Astrocyte (in vitro differentiated cells and primary cell): ENCODE results near the gene CSTF2T. TPM values are rescaled to one million over a fixed set of nuclear protein-coding genes. Genes with fewer than 3 reads are reported as not detected.
A peak's percentile ranks its signal among the peaks of the same experiment; 100 is the strongest.

Source experiments
- DNase-seq: peaks from one replicate; pipeline ENCODE4 v3.0.0-alpha.2; 2010; ENCODE audit warnings: low read depth
- FAIRE-seq: peaks from 2 replicates; lab custom pipeline; 2011; peaks lifted over from hg19 to GRCh38; lab: Jason Lieb, UNC
- H2AFZ ChIP-seq: 2 replicates; pipeline ENCODE4 v1.6.0; 2012; ENCODE audit warnings: low read depth, low read length, inconsistent platforms
- H3K27ac ChIP-seq: 2 replicates; pipeline ENCODE4 v1.5.1; 2011; ENCODE audit warnings: low read depth, low read length, inconsistent platforms
- H3K27me3 ChIP-seq: 2 replicates; pipeline ENCODE4 v1.6.0; 2011; ENCODE audit warnings: low read length, inconsistent platforms; ENCODE audit not compliant: insufficient read depth
- H3K36me3 ChIP-seq: 2 replicates; pipeline ENCODE4 v1.5.1; 2011; ENCODE audit warnings: low read length, inconsistent platforms; ENCODE audit not compliant: insufficient read depth
- H3K4me1 ChIP-seq: 2 replicates; pipeline ENCODE4 v1.5.1; 2011; ENCODE audit warnings: low read length, inconsistent platforms; ENCODE audit not compliant: insufficient read depth
- H3K4me2 ChIP-seq: 2 replicates; pipeline ENCODE4 v1.6.0; 2012; ENCODE audit warnings: low read length, inconsistent platforms
- H3K4me3 ChIP-seq: 2 replicates; pipeline ENCODE4 v1.5.1; 2011; ENCODE audit warnings: low read depth, mild to moderate bottlenecking, low read length, inconsistent platforms; ENCODE audit not compliant: insufficient read depth
- H3K79me2 ChIP-seq: 2 replicates; pipeline ENCODE4 v1.6.0; 2012; ENCODE audit warnings: mild to moderate bottlenecking, low read length, inconsistent platforms; ENCODE audit not compliant: insufficient read depth
- H3K9ac ChIP-seq: 2 replicates; pipeline ENCODE4 v1.6.0; 2012; ENCODE audit warnings: mild to moderate bottlenecking, low read length, inconsistent platforms
- H3K9me3 ChIP-seq: 2 replicates; pipeline ENCODE4 v1.5.1; 2012; ENCODE audit warnings: low read depth, mild to moderate bottlenecking, low read length, inconsistent platforms; ENCODE audit not compliant: insufficient read depth
- H4K20me1 ChIP-seq: 2 replicates; pipeline ENCODE4 v1.6.0; 2012; ENCODE audit warnings: low read length, inconsistent platforms; ENCODE audit not compliant: insufficient read depth
- H3K27ac Mint-ChIP-seq: one replicate; pipeline ENCODE4 v1.8.0; 2021; ENCODE audit warnings: mild to moderate bottlenecking, mixed read lengths; ENCODE audit not compliant: unreplicated experiment
- H3K27me3 Mint-ChIP-seq: one replicate; pipeline ENCODE4 v1.8.0; 2021; ENCODE audit warnings: low read depth, mixed read lengths; ENCODE audit not compliant: unreplicated experiment
- H3K36me3 Mint-ChIP-seq: one replicate; pipeline ENCODE4 v1.8.0; 2021; ENCODE audit warnings: low read depth, mixed read lengths; ENCODE audit not compliant: unreplicated experiment
- H3K4me1 Mint-ChIP-seq: one replicate; pipeline ENCODE4 v1.8.0; 2021; ENCODE audit warnings: low read depth, mixed read lengths; ENCODE audit not compliant: unreplicated experiment
- H3K4me3 Mint-ChIP-seq: one replicate; pipeline ENCODE4 v1.8.0; 2021; ENCODE audit warnings: mild to moderate bottlenecking, moderate library complexity, mixed read lengths; ENCODE audit not compliant: unreplicated experiment
- H3K9me3 Mint-ChIP-seq: one replicate; pipeline ENCODE4 v1.8.0; 2021; ENCODE audit warnings: mild to moderate bottlenecking, mixed read lengths; ENCODE audit not compliant: unreplicated experiment
- EZH2 ChIP-seq: IDR thresholded peaks from 2 replicates; pipeline ENCODE4 v1.6.1; 2012; ENCODE audit warnings: mild to moderate bottlenecking, low read length, inconsistent platforms; ENCODE audit not compliant: insufficient read depth
- total RNA-seq: library from RNA; stranded (reverse); gene quantifications from 2 replicates; pipeline ENCODE4 v1.2.1, GENCODE V29; 2021
- TF ChIP-seq, protein P1 (sequence below): IDR thresholded peaks from 2 replicates; pipeline ENCODE4 v1.5.1; 2011; ENCODE audit warnings: low read depth, mild to moderate bottlenecking, inconsistent platforms, low read length, moderate library complexity; ENCODE audit not compliant: insufficient read depth

CSTF2T gene
- total RNA-seq, 1 donor from 2014 or later: 22.9 TPM

DNA sequence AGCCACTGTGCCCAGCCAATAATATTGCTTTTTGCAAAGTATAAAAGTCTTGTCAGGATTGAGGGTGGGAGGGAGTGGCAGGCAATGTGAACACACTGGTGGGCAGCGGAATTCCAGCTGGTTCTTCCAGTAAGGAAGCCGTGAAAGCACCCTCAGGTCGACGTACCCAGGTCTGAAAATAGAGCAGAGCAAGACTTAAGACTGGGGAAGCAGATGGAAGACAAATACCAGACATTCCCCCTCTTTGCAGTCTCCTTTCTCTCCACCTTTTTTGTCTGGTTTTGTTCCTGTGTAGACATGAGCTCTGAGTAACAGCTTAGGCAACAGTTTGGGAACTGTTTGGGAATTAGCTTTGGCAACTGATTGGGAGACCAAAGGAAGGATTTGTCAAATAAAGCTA, 17.6 kb upstream of the CSTF2T start:
- H3K27me3 ChIP-seq: no peaks in the 10 kb centered on the region
- H3K9ac ChIP-seq: no peak overlapping the region
- no peaks in the 10 kb centered on the region for H3K9me3 Mint-ChIP-seq
- no peaks in the 10 kb centered on the region for H3K27me3 Mint-ChIP-seq
- DNase-seq (peak; percentile 39), FAIRE-seq (no peak)
- H3K27ac ChIP-seq: no peak overlapping the region
- no peak overlapping the region for H3K4me3 Mint-ChIP-seq
- no peak overlapping the region for H3K4me2 ChIP-seq
- H3K4me3 ChIP-seq: no peak overlapping the region
- H3K27ac Mint-ChIP-seq: peak overlapping the region; percentile 91
- no peaks in the 10 kb centered on the region for H3K9me3 ChIP-seq
- no peaks in the 10 kb centered on the region for H4K20me1 ChIP-seq
- peaks cover 46% of the 10 kb centered on the region for H3K4me1 Mint-ChIP-seq
- H3K4me1 ChIP-seq: no peaks in the 10 kb centered on the region
- H3K79me2 ChIP-seq: no peaks in the 10 kb centered on the region
- no peak for TF ChIP-seq EZH2
- TF ChIP-seq, protein P1, sequence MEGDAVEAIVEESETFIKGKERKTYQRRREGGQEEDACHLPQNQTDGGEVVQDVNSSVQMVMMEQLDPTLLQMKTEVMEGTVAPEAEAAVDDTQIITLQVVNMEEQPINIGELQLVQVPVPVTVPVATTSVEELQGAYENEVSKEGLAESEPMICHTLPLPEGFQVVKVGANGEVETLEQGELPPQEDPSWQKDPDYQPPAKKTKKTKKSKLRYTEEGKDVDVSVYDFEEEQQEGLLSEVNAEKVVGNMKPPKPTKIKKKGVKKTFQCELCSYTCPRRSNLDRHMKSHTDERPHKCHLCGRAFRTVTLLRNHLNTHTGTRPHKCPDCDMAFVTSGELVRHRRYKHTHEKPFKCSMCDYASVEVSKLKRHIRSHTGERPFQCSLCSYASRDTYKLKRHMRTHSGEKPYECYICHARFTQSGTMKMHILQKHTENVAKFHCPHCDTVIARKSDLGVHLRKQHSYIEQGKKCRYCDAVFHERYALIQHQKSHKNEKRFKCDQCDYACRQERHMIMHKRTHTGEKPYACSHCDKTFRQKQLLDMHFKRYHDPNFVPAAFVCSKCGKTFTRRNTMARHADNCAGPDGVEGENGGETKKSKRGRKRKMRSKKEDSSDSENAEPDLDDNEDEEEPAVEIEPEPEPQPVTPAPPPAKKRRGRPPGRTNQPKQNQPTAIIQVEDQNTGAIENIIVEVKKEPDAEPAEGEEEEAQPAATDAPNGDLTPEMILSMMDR: no peak
- H3K36me3 Mint-ChIP-seq: no peaks in the 10 kb centered on the region
- no peaks in the 10 kb centered on the region for H3K36me3 ChIP-seq
- H2AFZ ChIP-seq: no peak overlapping the region

DNA sequence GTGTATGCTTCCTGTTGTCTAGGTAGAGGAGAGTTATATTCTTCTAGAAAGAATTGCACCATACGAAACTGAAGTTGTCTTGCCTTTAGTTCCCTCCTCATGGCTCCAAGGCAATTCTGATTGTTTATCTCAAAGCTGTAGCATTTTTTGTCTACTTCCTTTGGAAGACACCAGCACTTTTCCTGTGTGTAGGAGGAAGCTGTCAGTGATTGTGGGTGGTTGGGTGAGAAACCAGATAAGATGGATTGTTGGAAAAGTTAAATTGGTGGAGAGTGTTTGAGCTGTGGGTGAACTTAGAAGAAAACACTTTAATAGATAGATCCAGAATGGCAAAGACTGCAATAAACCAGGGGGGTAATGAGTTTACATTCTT, 12.1 kb upstream of the CSTF2T start:
- H3K4me3 Mint-ChIP-seq: no peak overlapping the region
- Histone ChIP-seq H3K9ac (no peak overlapping the region), H3K27me3 (no peaks in the 10 kb centered on the region), H3K4me3 (no peak overlapping the region), H3K9me3 (no peaks in the 10 kb centered on the region), H2AFZ (no peak overlapping the region), H3K27ac (no peak overlapping the region), H3K4me2 (no peak overlapping the region), H3K4me1 (no peaks in the 10 kb centered on the region), H3K36me3 (no peaks in the 10 kb centered on the region), H3K79me2 (no peaks in the 10 kb centered on the region), H4K20me1 (no peaks in the 10 kb centered on the region)
- no peak overlapping the region for H3K27ac Mint-ChIP-seq
- H3K9me3 Mint-ChIP-seq: no peaks in the 10 kb centered on the region
- no peaks in the 10 kb centered on the region for H3K36me3 Mint-ChIP-seq
- no peaks in the 10 kb centered on the region for H3K27me3 Mint-ChIP-seq
- TF ChIP-seq, protein P1: no peak
- TF ChIP-seq EZH2: no peak
- DNase-seq (no peak), FAIRE-seq (no peak)
- peaks cover 14% of the 10 kb centered on the region for H3K4me1 Mint-ChIP-seq

DNA sequence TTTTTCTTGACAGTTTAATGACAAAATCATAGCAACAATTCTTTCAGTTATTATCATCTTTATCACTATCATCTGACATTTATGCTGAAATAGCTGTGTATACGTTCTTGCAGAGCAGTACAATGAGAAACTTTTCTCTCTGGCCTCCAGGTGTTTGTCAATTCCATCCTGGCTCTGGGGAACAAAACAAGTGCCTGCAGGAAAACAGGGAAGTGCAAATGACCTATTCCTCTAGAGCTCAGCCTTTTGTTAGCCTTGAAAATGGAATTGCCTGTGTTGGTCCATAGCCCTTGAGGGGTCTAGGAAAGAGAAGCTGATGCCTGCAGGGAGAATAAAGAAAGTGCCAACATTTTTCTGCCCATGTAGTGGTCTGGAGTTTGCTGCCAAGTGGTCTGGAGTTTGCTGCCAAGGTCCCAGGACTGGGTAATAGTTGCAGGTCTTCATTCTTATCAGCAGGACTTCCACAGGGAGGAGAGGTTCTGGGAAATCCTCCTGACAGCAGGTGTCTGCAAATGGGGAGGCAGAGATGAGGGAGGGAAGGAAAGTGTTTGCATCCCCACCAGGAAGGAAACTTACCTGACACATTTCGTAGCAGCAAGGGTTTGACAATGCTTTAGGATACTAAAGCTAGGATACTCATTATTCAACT, 10.1 kb upstream of the CSTF2T start:
- no peak overlapping the region for H3K4me3 Mint-ChIP-seq
- no peaks in the 10 kb centered on the region for H3K9me3 ChIP-seq
- H3K4me1 Mint-ChIP-seq: peaks cover 7% of the 10 kb centered on the region
- H3K27me3 Mint-ChIP-seq: no peaks in the 10 kb centered on the region
- no peaks in the 10 kb centered on the region for H3K79me2 ChIP-seq
- no peaks in the 10 kb centered on the region for H3K36me3 Mint-ChIP-seq
- H2AFZ ChIP-seq: no peak overlapping the region
- no peak for DNase-seq
- H3K9me3 Mint-ChIP-seq: no peaks in the 10 kb centered on the region
- no peak overlapping the region for H3K27ac Mint-ChIP-seq
- FAIRE-seq: no peak
- no peaks in the 10 kb centered on the region for H3K4me1 ChIP-seq
- no peak overlapping the region for H3K4me3 ChIP-seq
- no peak overlapping the region for H3K27ac ChIP-seq
- H3K4me2 ChIP-seq: no peak overlapping the region
- no peaks in the 10 kb centered on the region for H4K20me1 ChIP-seq
- H3K9ac ChIP-seq: no peak overlapping the region
- H3K27me3 ChIP-seq: no peaks in the 10 kb centered on the region
- TF ChIP-seq, protein P1: no peak
- no peak for TF ChIP-seq EZH2
- no peaks in the 10 kb centered on the region for H3K36me3 ChIP-seq
